ENCODE results near the gene CINP. TPM values are rescaled to one million over a fixed set of nuclear protein-coding genes. Genes with fewer than 3 reads are reported as not detected.
"Not testable (repeated sequence)": the region's sequence is repeated elsewhere in the genome, so short reads cannot be mapped to it uniquely, and the experiment has no call there.

CINP gene
- total and polyA plus RNA-seq, 4 donors, result 25.1 to 34.6 (median 30.2) TPM

DNA sequence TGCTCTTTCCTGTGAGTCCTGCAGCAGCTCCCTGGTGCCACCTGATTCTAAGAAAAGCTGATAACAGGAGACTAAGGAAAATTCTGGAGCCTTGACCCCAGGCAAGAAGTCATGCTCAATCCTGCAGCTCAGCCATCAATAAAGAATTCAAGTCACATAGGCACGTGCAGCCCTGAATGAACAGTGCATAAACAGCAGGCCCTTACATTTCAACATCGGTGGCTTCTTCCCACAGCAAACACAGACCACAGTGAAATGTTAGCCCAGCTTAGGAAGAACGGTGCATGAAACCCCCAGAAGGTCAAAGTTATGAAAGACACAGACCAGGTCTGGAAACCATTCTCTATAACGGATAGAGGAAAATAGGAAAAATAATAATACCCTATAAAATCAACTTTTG, 10.5 kb downstream of the CINP start:
- H3K36me3 ChIP-seq (ENCODE audit: control insufficient read depth in 4 of 4, insufficient read depth in 3 of 4, low read depth in 1 of 4, low read length in 3 of 4), result peaks cover 15 to 69% (median 47%) of the 10 kb centered on the region in 4 donors
- H3K9ac ChIP-seq (ENCODE audit: low read depth in 1 of 2, low read length in 2 of 2), result no peak overlapping the region
- H3K4me3 ChIP-seq (ENCODE audit: low read depth in 1 of 3, low read length in 3 of 3), result no peak overlapping the region

DNA sequence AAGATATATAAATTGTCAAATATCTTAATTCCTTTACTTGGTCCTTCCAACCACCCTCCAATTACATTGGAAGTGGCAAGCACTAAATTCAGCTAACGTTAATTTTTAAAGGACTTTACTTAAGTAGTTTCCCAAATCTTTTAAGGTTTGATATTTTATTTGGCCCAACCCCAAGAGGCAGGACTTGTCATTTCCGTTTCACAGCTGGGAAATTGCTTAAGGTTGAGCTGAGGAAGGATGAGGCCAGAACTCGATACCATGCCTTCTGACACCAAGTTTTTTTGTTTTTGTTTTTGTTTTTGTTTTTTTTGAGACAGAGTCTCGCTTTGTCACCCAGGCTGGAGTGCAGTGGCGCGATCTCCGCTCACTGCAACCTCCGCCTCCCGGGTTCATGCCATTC, 11.1 kb downstream of the CINP start:
- peak overlapping the region; percentile 36 to 74 for H3K27ac ChIP-seq (ENCODE audit: low read depth in 1 of 2, low read length in 2 of 2)
- 82% methylated on average over 9 of the region's 9 CpGs for WGBS
- H3K36me3 ChIP-seq (ENCODE audit: control insufficient read depth in 4 of 4, insufficient read depth in 3 of 4, low read depth in 1 of 4, low read length in 3 of 4), result peaks cover 17 to 74% (median 48%) of the 10 kb centered on the region in 4 donors
- H3K27me3 ChIP-seq (ENCODE audit: control insufficient read depth in 4 of 4, insufficient read depth in 4 of 4, low read length in 3 of 4); H3K4me3 ChIP-seq (ENCODE audit: low read depth in 1 of 3, low read length in 3 of 3); H3K9ac ChIP-seq (ENCODE audit: low read depth in 1 of 2, low read length in 2 of 2); H3K9me3 ChIP-seq (ENCODE audit: control insufficient read depth in 4 of 4, low read length in 3 of 4); DNase-seq (ENCODE audit: low spot score); H3K4me1 ChIP-seq (ENCODE audit: control insufficient read depth in 4 of 4, insufficient read depth in 4 of 4, low read length in 3 of 4): not testable (repeated sequence)

More for the DNA sequence above, 10.5 kb downstream of the CINP start:
- Histone ChIP-seq H3K27ac (ENCODE audit: low read depth in 1 of 2, low read length in 2 of 2) (peak overlapping the region; percentile 50 to 51), H3K9me3 (ENCODE audit: control insufficient read depth in 4 of 4, low read length in 3 of 4) (no peaks in the 10 kb centered on the region), H3K27me3 (ENCODE audit: control insufficient read depth in 4 of 4, insufficient read depth in 4 of 4, low read length in 3 of 4) (no peaks in the 10 kb centered on the region), H3K4me1 (ENCODE audit: control insufficient read depth in 4 of 4, insufficient read depth in 4 of 4, low read length in 3 of 4) (no peaks in the 10 kb centered on the region)
- WGBS, result 82% methylated on average over 4 of the region's 4 CpGs
- DNase-seq (ENCODE audit: low spot score), result no peak
- TF ChIP-seq RXRA (IDR thresholded peaks at IDR 0.05) (no peak), EGR1 (IDR thresholded peaks at IDR 0.05; ENCODE audit: low read depth in 2 of 2) (no peak), TAF1 (conservative IDR thresholded peaks at IDR 0.05) (no peak), NR2F2 (IDR thresholded peaks at IDR 0.05) (no peak), YY1 (IDR thresholded peaks at IDR 0.05) (no peak), JUND (IDR thresholded peaks at IDR 0.05) (no peak), SP1 (IDR thresholded peaks at IDR 0.05) (no peak), HNF4A (conservative IDR thresholded peaks at IDR 0.05) (no peak), GABPA (IDR thresholded peaks at IDR 0.05 in 1 of 2, conservative IDR thresholded peaks at IDR 0.05 in 1 of 2) (no peak), FOXA1 (IDR thresholded peaks at IDR 0.05) (no peak)
- TF ChIP-seq, protein P1, sequence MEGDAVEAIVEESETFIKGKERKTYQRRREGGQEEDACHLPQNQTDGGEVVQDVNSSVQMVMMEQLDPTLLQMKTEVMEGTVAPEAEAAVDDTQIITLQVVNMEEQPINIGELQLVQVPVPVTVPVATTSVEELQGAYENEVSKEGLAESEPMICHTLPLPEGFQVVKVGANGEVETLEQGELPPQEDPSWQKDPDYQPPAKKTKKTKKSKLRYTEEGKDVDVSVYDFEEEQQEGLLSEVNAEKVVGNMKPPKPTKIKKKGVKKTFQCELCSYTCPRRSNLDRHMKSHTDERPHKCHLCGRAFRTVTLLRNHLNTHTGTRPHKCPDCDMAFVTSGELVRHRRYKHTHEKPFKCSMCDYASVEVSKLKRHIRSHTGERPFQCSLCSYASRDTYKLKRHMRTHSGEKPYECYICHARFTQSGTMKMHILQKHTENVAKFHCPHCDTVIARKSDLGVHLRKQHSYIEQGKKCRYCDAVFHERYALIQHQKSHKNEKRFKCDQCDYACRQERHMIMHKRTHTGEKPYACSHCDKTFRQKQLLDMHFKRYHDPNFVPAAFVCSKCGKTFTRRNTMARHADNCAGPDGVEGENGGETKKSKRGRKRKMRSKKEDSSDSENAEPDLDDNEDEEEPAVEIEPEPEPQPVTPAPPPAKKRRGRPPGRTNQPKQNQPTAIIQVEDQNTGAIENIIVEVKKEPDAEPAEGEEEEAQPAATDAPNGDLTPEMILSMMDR (IDR thresholded peaks at IDR 0.05; ENCODE audit: low read depth, low read length, missing input control), result no peak
- TF ChIP-seq, protein P2, sequence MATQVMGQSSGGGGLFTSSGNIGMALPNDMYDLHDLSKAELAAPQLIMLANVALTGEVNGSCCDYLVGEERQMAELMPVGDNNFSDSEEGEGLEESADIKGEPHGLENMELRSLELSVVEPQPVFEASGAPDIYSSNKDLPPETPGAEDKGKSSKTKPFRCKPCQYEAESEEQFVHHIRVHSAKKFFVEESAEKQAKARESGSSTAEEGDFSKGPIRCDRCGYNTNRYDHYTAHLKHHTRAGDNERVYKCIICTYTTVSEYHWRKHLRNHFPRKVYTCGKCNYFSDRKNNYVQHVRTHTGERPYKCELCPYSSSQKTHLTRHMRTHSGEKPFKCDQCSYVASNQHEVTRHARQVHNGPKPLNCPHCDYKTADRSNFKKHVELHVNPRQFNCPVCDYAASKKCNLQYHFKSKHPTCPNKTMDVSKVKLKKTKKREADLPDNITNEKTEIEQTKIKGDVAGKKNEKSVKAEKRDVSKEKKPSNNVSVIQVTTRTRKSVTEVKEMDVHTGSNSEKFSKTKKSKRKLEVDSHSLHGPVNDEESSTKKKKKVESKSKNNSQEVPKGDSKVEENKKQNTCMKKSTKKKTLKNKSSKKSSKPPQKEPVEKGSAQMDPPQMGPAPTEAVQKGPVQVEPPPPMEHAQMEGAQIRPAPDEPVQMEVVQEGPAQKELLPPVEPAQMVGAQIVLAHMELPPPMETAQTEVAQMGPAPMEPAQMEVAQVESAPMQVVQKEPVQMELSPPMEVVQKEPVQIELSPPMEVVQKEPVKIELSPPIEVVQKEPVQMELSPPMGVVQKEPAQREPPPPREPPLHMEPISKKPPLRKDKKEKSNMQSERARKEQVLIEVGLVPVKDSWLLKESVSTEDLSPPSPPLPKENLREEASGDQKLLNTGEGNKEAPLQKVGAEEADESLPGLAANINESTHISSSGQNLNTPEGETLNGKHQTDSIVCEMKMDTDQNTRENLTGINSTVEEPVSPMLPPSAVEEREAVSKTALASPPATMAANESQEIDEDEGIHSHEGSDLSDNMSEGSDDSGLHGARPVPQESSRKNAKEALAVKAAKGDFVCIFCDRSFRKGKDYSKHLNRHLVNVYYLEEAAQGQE (IDR thresholded peaks at IDR 0.05), result no peak
- TF ChIP-seq, protein P3, sequence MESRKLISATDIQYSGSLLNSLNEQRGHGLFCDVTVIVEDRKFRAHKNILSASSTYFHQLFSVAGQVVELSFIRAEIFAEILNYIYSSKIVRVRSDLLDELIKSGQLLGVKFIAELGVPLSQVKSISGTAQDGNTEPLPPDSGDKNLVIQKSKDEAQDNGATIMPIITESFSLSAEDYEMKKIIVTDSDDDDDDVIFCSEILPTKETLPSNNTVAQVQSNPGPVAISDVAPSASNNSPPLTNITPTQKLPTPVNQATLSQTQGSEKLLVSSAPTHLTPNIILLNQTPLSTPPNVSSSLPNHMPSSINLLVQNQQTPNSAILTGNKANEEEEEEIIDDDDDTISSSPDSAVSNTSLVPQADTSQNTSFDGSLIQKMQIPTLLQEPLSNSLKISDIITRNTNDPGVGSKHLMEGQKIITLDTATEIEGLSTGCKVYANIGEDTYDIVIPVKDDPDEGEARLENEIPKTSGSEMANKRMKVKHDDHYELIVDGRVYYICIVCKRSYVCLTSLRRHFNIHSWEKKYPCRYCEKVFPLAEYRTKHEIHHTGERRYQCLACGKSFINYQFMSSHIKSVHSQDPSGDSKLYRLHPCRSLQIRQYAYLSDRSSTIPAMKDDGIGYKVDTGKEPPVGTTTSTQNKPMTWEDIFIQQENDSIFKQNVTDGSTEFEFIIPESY (IDR thresholded peaks at IDR 0.05), result no peak
- TF ChIP-seq, protein P4, sequence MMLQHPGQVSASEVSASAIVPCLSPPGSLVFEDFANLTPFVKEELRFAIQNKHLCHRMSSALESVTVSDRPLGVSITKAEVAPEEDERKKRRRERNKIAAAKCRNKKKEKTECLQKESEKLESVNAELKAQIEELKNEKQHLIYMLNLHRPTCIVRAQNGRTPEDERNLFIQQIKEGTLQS (IDR thresholded peaks at IDR 0.05), result no peak
- TF ChIP-seq, protein P5, sequence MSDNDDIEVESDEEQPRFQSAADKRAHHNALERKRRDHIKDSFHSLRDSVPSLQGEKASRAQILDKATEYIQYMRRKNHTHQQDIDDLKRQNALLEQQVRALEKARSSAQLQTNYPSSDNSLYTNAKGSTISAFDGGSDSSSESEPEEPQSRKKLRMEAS (IDR thresholded peaks at IDR 0.05), result no peak

Data from liver (tissue), 9 donors.